Activated T-helper 1 cell treated with anti-CD3 and anti-CD28 coated beads, Interleukin-2, amount 50 U/mL, for 16 hours (primary cell): ENCODE data around the gene COG5.

Experiments used
- DNase-seq, 2 donors: peaks; one replicate each; pipeline ENCODE4 v3.0.0-alpha.2; 2020; ENCODE audit warnings: low read depth in 1 of 2, low spot score in 1 of 2

COG5 gene

DNA sequence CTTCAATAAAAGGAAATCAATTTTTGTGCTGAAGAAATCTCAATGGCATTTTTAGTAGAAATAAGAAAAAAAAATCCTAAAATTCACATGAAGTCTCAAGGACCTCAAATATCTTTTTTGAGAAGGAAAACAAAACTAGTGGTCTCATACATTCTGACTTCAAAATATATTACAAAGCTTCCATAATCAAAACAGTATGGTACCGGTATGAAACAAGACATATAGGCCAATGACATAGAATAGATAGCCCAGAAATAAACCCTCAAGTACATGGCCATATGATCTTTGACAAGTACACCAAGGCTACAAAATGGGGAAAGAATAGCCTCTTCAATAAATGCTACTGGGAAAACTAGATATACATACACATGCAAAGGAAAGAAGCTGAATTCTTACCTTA lies 225.6 kb downstream of the COG5 start:
- no peak for DNase-seq

DNA sequence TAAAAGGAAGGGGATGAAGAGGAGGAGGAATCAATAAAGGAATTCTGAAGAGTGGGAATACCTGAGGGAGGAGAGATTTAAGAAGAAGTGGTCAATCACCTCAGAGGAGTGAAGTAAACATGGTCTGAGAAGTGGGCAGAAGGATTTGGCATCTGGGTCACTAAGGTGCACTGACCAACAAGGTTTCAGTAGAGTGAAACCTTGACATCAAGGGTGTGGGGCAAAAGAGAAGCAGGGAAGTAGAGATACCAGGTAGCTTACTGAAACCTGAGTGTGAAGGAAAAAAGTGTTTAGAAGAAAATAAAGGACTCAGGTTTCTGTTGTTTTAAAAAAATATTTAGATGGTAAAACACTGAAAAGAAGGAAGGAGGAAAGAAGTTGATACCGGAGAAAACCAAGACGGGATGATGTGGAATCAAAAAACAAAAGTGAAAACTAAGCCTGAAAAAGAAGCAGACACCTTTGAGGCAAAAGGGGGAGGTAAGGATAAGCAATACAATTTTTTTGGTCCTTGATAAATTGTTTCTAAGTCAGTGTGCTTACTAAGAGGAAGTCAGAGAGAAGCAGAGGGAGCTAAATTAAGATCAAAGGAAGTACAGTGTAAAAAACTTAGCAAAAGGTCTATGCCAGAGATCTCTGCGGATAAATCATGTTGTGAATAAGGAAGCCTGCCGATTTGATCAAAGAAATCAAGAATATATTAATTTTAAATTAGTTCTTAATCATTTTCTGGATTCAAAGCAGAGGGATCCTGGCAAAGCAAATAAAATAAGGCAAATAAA lies 231.0 kb downstream of the COG5 start:
- no peak for DNase-seq

DNA sequence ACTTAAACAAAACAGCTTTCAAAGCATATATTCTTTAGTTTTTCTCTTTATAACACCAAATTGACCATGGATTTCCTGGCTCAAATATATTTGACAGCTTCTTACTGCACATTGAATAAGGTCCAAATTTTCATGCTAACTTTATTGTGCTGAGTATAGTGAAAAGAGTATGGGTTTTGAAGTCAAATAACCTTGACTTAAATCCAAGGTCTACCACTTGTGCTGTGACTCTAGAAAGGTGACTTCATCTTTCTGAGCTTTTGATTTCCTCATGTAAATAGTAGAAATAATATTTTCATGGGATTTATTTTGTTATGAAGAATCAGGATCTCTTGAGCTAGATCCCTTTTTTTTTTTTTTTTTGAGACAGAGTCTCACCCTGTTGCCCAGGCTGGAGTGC lies 233.2 kb downstream of the COG5 start:
- no peak for DNase-seq

DNA sequence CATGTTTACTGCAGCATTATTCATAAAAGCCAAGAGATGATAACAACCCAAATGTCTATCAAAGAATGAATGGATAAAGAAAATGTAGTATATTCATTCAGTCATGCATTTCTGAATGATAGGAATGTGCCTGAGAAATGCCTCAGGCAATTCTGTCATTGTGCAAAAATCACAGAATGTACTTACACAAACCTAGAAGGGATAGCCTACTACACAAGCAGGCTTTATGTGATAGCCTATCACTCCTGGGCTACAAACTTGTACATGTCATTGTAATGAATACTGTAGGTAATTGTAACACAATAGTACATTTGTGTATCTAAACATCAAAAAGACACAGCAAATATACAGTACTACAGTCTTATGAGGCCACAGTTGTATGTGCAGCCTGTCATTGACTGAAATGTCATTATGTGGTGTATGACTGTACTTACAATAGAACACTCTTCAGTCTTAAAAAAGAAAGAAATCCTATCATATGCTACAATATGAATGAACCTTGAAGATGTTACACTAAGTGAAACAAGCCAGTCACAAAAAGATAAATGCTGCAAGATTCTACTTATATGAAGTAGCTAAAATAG lies 235.6 kb downstream of the COG5 start:
- DNase-seq = no peak

DNA sequence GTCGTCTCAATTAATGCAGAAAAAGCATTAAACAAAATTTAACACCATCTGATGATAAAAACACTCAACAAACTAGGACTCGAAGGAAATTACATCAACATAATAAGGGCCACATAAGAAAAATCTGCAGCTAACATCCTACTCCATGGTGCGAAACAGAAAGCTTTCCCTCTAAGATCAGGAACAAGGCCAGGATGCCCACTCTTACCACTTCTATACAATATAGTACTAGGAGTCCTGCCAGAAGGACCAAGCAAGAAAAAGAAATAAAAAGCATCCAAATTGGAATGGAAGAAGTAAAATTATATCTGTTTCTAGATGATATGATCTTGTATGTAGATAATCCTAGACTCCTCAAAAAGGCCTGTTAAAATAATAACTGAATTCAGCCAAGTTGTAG lies 237.7 kb downstream of the COG5 start:
- DNase-seq = no peak

DNA sequence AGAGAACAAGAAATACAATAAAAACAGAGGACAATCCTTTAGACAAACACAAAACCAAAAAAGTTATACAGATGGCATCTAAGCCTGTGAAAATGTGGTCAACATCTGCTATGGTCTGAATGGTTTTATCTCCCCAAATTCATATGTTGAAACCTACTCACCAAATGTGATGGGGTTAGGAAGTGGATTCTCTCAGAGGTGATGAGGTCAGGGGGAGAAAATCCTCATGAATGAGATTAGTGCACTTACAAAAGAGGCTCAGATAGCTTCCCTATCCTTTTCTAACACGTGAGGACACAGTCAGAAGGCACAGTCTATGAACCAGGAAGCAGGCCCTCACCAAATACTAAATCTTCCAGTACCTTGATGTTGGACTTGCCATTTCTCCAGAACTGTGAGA lies 241.7 kb downstream of the COG5 start:
- no peak for DNase-seq

DNA sequence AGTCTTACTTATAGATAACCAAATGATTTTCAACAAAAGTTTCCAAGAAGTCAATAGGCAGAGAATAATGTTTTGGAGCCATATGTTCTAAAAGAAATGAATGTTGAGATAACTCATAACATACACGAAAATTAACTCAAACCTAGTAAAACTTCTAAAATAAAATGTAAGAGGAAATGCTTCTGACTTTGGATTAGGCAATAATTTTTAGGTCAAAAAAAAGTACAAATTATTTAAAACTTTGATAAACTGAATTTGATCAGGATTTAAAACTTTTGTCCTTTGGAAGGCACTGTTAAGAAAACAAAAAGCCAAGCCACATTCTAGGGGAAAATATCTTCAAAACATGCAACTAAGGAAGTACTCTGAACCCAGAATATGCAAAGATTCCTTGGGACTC lies 242.1 kb downstream of the COG5 start:
- no peak for DNase-seq

DNA sequence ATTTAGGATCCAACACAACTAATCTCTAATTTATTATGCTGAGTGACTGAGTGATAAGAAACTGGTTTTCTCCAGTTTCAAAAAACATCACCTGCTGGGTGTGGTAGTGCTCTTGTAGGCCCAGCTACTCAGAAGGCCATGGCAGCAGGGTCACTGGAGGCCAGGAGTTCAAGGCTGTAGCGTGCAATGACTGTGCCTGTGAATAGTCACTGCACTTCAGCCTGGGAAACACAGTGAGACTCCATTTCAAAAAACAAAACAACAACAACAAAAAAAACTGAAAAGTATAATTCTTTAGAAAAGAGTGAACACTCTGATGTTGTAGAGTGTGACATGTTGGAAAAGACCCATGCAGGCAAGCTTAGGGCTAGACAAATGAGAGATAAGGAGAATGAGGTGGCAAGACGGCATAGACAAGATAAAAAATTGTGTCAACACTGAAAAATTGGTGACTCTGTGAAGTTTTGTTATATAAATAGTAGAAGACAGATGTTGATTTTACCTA lies 243.9 kb downstream of the COG5 start:
- DNase-seq = no peak

DNA sequence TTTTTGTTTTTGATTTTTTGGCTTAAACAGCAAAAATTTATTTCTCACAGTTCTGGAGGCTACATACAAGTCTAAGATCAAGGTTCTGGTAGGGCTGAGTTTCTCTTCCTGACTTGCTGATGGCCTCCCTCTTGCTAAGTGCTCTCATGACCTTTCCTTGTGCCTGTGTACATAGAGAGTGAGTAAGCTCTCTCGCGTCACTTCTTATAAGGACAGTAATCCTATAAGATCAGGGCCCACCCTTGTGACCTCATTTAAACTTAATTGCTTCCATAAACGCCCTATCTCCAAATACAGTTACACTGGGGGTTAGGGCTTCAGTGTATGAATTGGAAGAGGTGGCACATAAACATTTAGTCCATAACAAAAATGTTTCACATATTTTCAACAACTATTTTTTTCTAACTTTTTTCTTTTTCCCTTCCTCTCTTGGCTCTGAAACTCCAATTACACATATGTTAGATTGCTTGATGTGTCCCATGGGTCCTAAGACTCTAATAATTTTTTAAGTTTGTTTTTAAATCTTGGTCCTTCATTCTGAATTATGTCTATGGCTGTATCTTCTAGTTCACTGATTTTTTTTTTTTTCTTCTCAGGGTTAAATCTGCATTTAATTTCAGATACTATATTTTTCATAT lies 245.1 kb downstream of the COG5 start:
- no peak for DNase-seq

DNA sequence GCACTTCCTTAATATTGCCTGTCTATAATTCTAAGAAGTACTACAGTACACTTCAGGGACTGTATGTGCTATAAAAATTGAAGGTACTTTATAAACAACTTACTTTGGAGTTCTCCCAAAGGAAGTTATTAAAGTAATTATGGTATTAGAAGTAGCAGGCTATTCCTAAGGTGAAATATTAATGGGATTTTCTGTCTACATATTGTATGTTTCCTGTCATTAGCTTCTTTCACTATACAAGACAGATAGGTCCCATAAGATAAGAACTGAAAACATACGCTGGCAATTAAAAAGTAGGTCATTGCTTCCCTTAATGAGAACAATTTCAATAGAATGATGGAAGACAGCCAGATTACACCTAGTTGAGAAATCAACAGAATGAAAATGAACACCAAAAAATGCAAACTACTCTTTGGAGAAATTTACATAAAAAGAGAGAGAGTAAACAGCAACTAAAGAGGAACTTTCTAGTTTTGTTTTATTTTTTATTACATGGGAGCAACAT lies 248.0 kb downstream of the COG5 start:
- DNase-seq = no peak

DNA sequence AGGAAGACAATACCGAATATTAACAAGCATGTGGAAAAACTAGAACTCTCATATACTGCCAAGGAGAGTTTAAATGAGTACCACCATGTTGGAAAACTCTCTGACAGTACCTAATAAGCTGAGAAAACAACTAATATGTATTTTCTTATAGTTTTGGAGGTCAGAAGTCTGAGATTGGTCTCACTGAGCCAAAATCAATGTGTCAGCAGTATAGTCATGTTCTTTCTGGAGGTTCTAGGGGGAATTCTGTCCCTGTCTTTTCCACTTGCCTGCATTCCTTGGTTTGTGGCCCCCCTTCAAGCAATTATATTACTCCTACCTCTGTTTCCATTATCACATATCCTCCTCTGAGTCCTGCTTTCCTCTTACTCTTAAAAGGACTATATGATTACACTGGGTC lies 250.4 kb downstream of the COG5 start:
- DNase-seq = no peak

DNA sequence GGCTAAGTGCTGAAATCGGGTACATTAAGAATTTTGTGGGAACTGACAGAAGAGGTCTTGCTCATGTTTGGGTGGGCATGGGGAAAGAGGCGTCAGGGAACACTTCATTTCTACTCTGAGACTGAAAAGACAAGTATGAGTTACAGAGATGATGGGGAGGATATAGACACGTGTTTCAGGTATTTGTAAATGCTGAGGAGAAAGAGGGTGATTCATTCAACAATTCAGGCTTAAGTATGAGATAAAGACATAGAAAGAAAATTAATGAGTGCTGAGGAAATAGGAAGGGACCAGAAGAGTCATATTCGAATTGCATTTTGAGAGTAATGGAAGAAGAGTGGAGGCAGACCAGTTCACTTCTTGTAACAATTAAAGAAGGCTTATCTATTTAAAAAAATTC lies 251.3 kb downstream of the COG5 start:
- no peak for DNase-seq

DNA sequence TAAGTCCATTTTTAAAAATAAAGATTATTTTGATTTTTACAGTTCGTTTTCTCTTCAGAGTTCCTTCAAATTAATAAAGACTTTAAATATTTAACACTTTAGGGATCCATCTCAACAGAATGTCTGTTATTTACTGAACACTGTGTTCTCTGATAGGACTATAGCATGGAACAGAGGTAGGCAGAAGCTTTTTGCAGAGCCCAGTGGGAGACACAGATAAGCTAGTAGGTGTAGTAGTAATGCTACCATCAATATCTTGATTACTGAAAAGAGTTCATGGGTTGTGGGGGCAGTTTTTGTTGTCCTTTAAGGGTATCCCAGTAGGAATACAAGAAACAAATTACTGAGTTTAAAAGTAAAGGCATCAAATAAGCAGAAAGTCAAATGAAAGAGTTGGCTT lies 254.4 kb downstream of the COG5 start:
- no peak for DNase-seq

DNA sequence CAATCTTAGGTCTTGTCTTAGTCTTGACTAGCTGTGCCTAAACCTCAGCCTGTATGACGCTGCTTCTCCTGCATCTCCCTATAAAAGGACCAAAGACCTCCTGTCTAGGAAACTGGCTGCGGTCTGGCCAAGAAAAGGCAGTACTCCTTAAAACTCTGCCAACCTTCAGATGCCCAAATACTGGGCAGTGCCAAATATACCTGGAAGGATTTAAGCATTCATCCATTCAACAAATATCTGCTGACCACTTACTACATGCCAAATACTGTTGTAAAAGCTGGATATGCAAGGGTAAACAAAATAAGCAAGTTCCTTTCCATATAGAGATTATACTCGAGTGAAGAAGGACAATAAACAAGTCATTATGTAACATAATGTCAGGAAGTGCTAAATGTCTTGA lies 259.1 kb downstream of the COG5 start:
- no peak for DNase-seq

DNA sequence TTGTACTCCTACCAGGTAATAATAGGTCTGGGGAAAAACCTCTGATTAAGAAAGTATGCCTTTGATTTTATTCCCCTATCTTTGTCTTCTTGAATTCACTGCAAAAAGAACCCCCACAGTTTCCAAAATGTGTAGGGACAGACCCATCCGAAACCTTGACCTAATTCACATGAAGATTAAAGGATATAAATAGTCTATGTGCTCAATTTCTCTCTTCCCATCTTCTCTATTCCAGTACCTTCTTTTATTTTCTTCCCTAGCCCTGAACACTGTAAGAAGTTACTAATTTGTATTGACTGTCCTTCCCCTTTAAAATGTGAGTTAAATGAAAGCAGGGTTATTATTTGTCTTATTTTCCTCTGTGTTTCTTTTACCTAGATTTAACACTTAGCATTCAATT lies 259.7 kb downstream of the COG5 start:
- DNase-seq = no peak

DNA sequence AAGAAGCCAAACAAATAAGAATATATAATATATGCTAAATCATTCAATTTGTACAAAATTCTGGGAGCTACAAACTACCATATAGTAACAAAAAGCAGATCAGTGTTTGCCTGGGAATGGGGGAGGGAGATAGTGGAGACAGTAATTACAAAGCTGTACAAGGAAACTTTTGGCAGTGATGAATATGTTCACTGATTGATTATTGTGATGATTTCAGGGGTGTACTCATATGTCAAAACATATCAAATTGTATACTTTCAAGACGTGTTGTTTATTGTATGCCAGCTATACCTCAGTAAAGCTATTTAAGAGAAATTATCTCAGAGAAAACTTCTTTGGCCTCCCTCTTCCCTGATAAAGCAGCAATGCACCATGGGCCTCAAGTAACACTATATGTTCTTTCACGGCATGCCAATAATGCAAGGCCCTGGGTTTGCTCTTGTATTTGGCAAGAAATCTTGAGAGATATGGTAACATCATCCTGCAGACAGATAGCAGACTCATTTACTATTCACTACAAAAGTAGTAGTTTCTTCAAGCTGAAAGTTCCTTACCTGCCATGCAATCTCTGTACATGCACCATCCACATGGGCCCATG lies 261.4 kb downstream of the COG5 start:
- no peak for DNase-seq

DNA sequence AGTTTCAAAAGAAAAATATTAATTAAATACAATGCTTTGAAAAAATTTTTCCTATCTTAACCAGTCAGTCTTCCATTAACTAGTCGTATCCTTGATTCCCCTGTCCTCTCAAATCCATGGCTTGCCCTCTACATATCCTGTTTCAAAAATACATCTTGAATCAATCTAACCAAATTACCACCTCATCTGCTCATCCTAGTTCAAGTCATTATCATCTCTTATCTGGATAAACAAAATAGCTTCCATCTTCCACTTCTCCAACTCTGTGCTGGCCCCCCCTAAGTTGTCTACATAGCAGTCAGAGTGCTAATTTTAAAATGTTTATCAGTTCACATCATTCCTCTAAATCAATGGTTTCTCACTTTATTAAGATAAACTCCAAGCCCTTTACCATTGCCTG lies 269.5 kb downstream of the COG5 start:
- no peak for DNase-seq

DNA sequence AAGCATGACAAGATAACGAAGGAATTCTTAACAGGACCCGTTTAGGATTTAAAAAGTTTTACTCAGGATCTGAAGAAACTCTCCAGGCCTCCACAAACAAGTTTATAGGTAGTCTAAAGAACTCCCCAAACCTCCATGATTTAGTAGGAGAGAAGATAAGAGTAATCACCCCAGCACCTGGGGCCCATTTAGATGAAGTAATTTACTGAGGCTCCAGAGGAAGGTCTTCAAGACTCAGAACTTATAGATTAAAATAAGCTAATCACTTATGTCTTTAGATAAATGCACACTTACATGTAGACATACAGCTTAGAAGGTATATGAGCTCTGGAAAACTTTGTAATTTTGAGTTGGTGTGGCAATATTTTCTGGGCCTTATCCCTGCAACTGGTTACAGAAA lies 271.1 kb downstream of the COG5 start:
- no peak for DNase-seq

DNA sequence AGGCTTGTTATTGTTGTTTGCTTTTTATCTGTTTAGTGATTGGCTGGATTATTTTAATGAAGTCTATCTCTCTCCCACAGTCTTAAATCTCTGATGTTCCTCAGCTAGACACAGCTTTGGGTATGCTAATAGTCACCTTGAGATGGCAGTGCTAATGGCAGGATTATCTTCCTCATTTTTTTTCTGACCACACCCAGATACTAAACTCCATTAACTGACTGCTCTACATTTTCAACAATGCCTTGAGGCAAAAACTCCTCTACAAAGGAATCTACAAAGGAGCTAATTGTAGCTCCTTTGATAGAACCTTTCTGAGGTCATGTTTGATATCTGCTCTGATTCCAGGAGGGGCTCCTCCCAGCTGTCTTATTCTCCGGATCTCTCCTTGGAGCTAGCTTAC lies 272.3 kb downstream of the COG5 start:
- DNase-seq = no peak

DNA sequence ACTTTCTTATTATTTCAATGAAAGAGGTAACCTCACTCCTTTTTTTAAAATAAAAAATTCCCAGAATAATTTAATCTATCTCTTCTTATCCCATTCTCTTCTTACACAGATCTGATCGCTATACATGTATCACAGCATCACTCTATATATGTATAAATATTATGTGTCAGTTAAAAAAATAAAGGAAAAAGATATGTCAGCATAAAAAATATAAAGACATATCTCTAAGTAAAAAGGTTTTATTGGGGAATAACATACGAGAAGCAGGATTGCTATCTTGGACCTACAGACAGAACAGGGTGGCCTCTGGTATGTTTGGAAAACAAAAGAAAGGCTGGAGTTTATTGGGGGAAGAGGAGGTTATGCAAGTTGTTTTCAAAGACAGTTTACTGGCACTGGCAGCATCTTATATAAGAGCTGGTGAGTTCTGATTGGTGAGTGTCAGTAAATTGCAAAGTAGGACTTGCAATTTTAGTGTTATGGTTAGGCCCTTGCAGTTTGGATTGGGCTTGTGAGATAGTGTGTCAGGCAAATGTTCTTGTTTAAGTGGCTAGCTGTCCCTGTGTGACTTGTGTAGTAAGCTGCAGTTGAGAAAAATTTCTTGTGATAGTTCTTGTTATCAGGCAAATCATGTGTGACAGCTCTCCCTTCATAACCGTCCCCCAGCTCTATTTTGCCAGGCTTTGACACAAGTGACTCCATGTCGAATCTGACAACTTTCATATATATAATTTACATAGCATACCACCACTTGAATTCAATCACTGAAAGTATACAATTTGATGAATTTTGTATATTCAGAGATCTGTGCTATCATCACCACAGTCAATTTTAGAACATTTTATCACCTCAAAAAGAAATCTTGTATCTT lies 276.7 kb downstream of the COG5 start:
- DNase-seq = no peak

DNA sequence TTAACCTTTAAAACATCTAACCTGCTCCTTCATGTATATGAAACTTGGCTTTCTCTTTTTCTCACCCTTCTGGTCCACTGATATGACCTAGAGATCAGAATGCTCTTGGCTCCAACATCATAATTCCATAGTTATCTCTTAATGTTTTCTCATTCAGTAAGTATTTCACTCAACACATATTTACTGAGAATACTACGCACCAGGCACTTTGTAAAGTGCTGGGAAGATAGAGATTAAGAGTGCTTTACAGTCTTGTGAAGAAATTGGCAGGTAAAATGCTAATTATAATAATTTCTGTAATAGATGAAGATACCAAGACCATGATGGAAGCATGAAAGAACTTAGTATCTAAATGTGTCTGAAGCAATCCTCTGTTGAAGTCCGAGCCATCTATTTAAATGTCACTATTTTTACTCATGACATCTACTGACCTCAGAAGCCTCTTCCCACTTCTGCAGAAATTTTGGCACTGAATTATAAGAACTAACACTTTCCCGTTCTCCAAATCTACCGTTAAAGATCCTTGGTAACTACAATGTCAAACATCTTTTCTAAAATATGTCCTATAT lies 278.7 kb downstream of the COG5 start:
- no peak for DNase-seq
